SK-N-MC (cell line): Measurements from ENCODE around the gene KRT2.

Experiments used
- EZH2 ChIP-seq: fragments of 200-600 bp; sonication (generic); IDR thresholded peaks from one replicate; pipeline ENCODE4 v1.6.1; 2017; ENCODE audit warnings: antibody characterized with exemption
- FOXP2 ChIP-seq: optimal IDR thresholded peaks from 2 replicates; pipeline ENCODE3; 2011; ENCODE audit warnings: mild to moderate bottlenecking, moderate library complexity; ENCODE audit not compliant: insufficient read depth; ENCODE audit errors: extremely low read length, control extremely low read depth
- POLR2AphosphoS5 ChIP-seq: IDR thresholded peaks from 2 replicates; pipeline ENCODE4 v1.6.1; 2012; ENCODE audit warnings: mild to moderate bottlenecking, low read depth, low read length, borderline replicate concordance

- no peak for TF ChIP-seq POLR2AphosphoS5
- no peak for TF ChIP-seq EZH2
- no peak for TF ChIP-seq FOXP2
Measured at GRCh38 chr12:52644078-52644415, 8.0 kb downstream of the KRT2 start.
